Measurements from ENCODE around the gene ABCC3. TPM values are rescaled to one million over a fixed set of nuclear protein-coding genes. Genes with fewer than 3 reads are reported as not detected.

The ABCC3 gene
- total and polyA plus RNA-seq, 2 donors (not counting 3 experiments of a cell fraction or from before 2014, with no cell fraction given), result 1.1 to 2.6 TPM

- TF ChIP-seq MAX (IDR thresholded peaks at IDR 0.05; ENCODE audit: insufficient read depth, insufficient read length) (no peak), POLR2A (IDR thresholded peaks at IDR 0.05; ENCODE audit: low read depth, low read length) (peak; percentile 30), POLR2AphosphoS5 (IDR thresholded peaks at IDR 0.05; ENCODE audit: insufficient read depth, low read depth, low read length) (peak; percentile 59), GATA2 (IDR thresholded peaks at IDR 0.05; ENCODE audit: insufficient read depth, insufficient read length, low read depth, low read length) (no peak), JUN (IDR thresholded peaks at IDR 0.05; ENCODE audit: borderline replicate concordance, insufficient read depth, insufficient read length, low read depth) (no peak), MYC (IDR thresholded peaks at IDR 0.05; ENCODE audit: low read depth, low read length) (no peak), EZH2 (IDR thresholded peaks at IDR 0.05; ENCODE audit: borderline replicate concordance, low read depth, low read length, severe bottlenecking) (no peak), CTCF (IDR thresholded peaks at IDR 0.05; ENCODE audit: extremely low read depth in 1 of 2, insufficient read depth in 1 of 2, low read depth in 1 of 2, low read length in 2 of 2) (no peak), FOS (IDR thresholded peaks at IDR 0.05; ENCODE audit: borderline replicate concordance, insufficient read depth, low read length) (peak; percentile 36)
- H3K9me3 ChIP-seq (replicated peaks; ENCODE audit: control insufficient read depth, insufficient read depth, low read length), result no peaks in the 10 kb centered on the region
- ChIA-PET CTCF (interaction anchor here (0.6 to 5.2 kb wide), 5 partner anchors 10 to 42 kb away, joined by 3 to 21 read pairs (median 5); no protein-coding TSS in a partner anchor), POLR2A (no interaction called here)
- H3K4me3 ChIP-seq (replicated peaks in 1 of 3; ENCODE audit: insufficient read depth in 1 of 3, low read depth in 1 of 3, low read length in 3 of 3), result no peak overlapping the region
- H3K4me2 ChIP-seq (ENCODE audit: insufficient read depth, low read length), result peak overlapping the region; percentile 18
- peak overlapping the region; percentile 53 for H2AFZ ChIP-seq (ENCODE audit: low read depth, low read length)
- no peaks in the 10 kb centered on the region for H3K36me3 ChIP-seq (ENCODE audit: control insufficient read depth in 2 of 2, extremely low read depth in 1 of 2, insufficient read depth in 2 of 2, low read length in 2 of 2)
- H3K4me1 ChIP-seq (ENCODE audit: control insufficient read depth, extremely low read depth, insufficient read depth, low read length), result peaks cover 14% of the 10 kb centered on the region
- dilution Hi-C loops (cut with MboI; ENCODE audit: extremely low pct_ligation_motif_present, low sequenced_read_pairs) (no loop called here), intact Hi-C loops (cut with micrococcal nuclease) (loop anchor here (1.0 kb wide), 1 partner anchor 8 kb away; no protein-coding TSS in a partner anchor)
- peak; percentile 76 for FAIRE-seq
- no TSS peak for BruUV-seq (replicated peaks)
- H3K27me3 ChIP-seq (ENCODE audit: control insufficient read depth in 2 of 2, insufficient read depth in 2 of 2, low read length in 2 of 2), result no peaks in the 10 kb centered on the region
- no peaks in the 10 kb centered on the region for H3K9me1 ChIP-seq (replicated peaks; ENCODE audit: control insufficient read depth, extremely low read depth, insufficient read depth, low read length)
- peak; percentile 49 for DNase-seq (ENCODE audit: low read depth, low spot score)
- peak overlapping the region; percentile 50 for H3K27ac ChIP-seq (ENCODE audit: insufficient read depth, low read depth, low read length)
- peak overlapping the region; percentile 7 for H3K9ac ChIP-seq (replicated peaks; ENCODE audit: extremely low read depth, insufficient read depth, low read length)
- H3K79me2 ChIP-seq (ENCODE audit: control insufficient read depth, insufficient read depth, low read length), result no peaks in the 10 kb centered on the region
- no peaks in the 10 kb centered on the region for H4K20me1 ChIP-seq (replicated peaks; ENCODE audit: control insufficient read depth, extremely low read depth, insufficient read depth, low read length)
Observed at GRCh38 chr17:50668025-50668837, 33.5 kb downstream of the ABCC3 start.

Measured in endothelial cell of umbilical vein (primary cell).